K562 (cell line): Measurements from ENCODE around the gene MAN2A1. TPM values are rescaled to one million over a fixed set of nuclear protein-coding genes. Genes with fewer than 3 reads are reported as not detected.

Source experiments
- ATAC-seq: fragments of 200-7000 bp; cut with Tn5 transposase; 3 replicates; pipeline ENCODE4 v1.9.1; 2020; ENCODE audit warnings: moderate library complexity
- BruUV-seq: library from RNA; stranded (reverse); fragments of 400-500 nt; replicated peaks from 2 replicates; lab custom pipeline; 2021; lab: Mats Ljungman, UMichigan
- CTCF ChIA-PET: fragments of 300-600 bp; formaldehyde crosslinking; extraction: SDS; loops from one replicate; lab custom pipeline; 2021; ENCODE audit warnings: low intra/inter-chr PET ratio; lab: Yijun Ruan, JAX
- POLR2A ChIA-PET: fragments of 300-600, 350-650 bp; sonication (Branson Sonifier 250); formaldehyde crosslinking; extraction: SDS; loops from one replicate; lab custom pipeline; 2021; ENCODE audit warnings: antibody characterized with exemption, inconsistent platforms; lab: Yijun Ruan, JAX
- DNase-seq, 4 experiments: peaks; one replicate each; pipeline versions ENCODE4 v3.0.0 to v3.0.0-alpha.2; 2011 to 2018; ENCODE audit warnings: low spot score in 3 of 4, mixed read lengths in 3 of 4; ENCODE audit errors: extremely low read depth in 1 of 4
- FAIRE-seq: peaks from 2 replicates; lab custom pipeline; 2011; peaks lifted over from hg19 to GRCh38; lab: Jason Lieb, UNC
- H2AFZ ChIP-seq: 2 replicates; pipeline ENCODE4 v1.6.0; 2011; ENCODE audit warnings: low read depth, low read length, control low read depth, inconsistent platforms
- H3K27ac ChIP-seq: fragments of 200-600 bp; 3 replicates; pipeline ENCODE4 v1.8.0; 2011; ENCODE audit warnings: low read depth, mild to moderate bottlenecking, control low read depth, inconsistent platforms, low read length, moderate library complexity, mixed read lengths; ENCODE audit errors: extremely low read depth
- H3K27me3 ChIP-seq, 2 experiments: fragments of 300-600 bp in 1 of 2; 2 replicates in 1 of 2; 3 replicates in 1 of 2; pipeline versions ENCODE4 v1.6.0 to v1.8.0; 2011; ENCODE audit warnings: inconsistent platforms in 2 of 2, low read length in 2 of 2, mild to moderate bottlenecking in 1 of 2, mixed read lengths in 1 of 2, moderate library complexity in 1 of 2; ENCODE audit not compliant: control insufficient read depth in 2 of 2, insufficient read depth in 2 of 2
- H3K36me3 ChIP-seq: fragments of 300-600 bp; 3 replicates; pipeline ENCODE4 v1.8.0; 2011; ENCODE audit warnings: mild to moderate bottlenecking, low read length, inconsistent platforms; ENCODE audit not compliant: control insufficient read depth, insufficient read depth
- H3K4me1 ChIP-seq, 2 experiments: fragments of 200-600 bp in 1 of 2; replicated peaks in 1 of 2; 2 replicates in 1 of 2; 3 replicates in 1 of 2; pipeline versions ENCODE4 v1.5.1 to v1.8.0; 2011; ENCODE audit warnings: inconsistent platforms in 2 of 2, low read length in 2 of 2, mild to moderate bottlenecking in 1 of 2, mixed read lengths in 1 of 2, moderate library complexity in 1 of 2; ENCODE audit not compliant: control insufficient read depth in 2 of 2, insufficient read depth in 2 of 2
- H3K4me2 ChIP-seq: 2 replicates; pipeline ENCODE4 v1.6.1; 2011; ENCODE audit warnings: low read length, control low read depth, inconsistent platforms, mixed read lengths; ENCODE audit not compliant: insufficient read depth
- H3K4me3 ChIP-seq: fragments of 200-600 bp; sonication (generic), shearing (Covaris generic); 2 replicates; pipeline ENCODE4 v1.5.1; 2016; ENCODE audit warnings: control low read depth, inconsistent platforms
- H3K79me2 ChIP-seq: fragments of 200-600 bp; 3 replicates; pipeline ENCODE4 v1.8.0; 2011; ENCODE audit warnings: low read length, inconsistent platforms; ENCODE audit not compliant: control insufficient read depth, insufficient read depth
- H3K9ac ChIP-seq, 2 experiments: 2 replicates each; pipeline versions ENCODE4 v1.6.0 to v1.6.1; 2011; ENCODE audit warnings: low read depth in 2 of 2, low read length in 2 of 2, control low read depth in 1 of 2, inconsistent platforms in 1 of 2, mild to moderate bottlenecking in 1 of 2, mixed read lengths in 1 of 2; ENCODE audit not compliant: insufficient read depth in 1 of 2
- H3K9me1 ChIP-seq: one replicate; pipeline ENCODE4 v1.6.0; 2011; ENCODE audit warnings: inconsistent platforms, mild to moderate bottlenecking, low read length, moderate library complexity; ENCODE audit not compliant: control insufficient read depth, insufficient read depth
- H3K9me3 ChIP-seq: replicated peaks from 2 replicates; pipeline ENCODE4 v1.5.1; 2011; ENCODE audit warnings: low read depth, low read length, inconsistent platforms; ENCODE audit not compliant: control insufficient read depth, insufficient read depth
- H4K20me1 ChIP-seq: replicated peaks from 2 replicates; pipeline ENCODE4 v1.6.1; 2011; ENCODE audit warnings: low read length, inconsistent platforms, mixed read lengths; ENCODE audit not compliant: control insufficient read depth, insufficient read depth
- CHD2 ChIP-seq: IDR thresholded peaks from 2 replicates; pipeline ENCODE4 v1.6.1; 2011; ENCODE audit warnings: low read depth, low read length
- CSDE1 ChIP-seq, 2 experiments: fragments of 450-650 bp; IDR thresholded peaks; 2 replicates each; pipeline ENCODE4 v1.6.1; 2016; ENCODE audit warnings: mild to moderate bottlenecking in 1 of 2
- FIP1L1 ChIP-seq: fragments of 200-400 bp; formaldehyde crosslinking; IDR thresholded peaks from 2 replicates; pipeline ENCODE4 v1.6.1; 2018; ENCODE audit warnings: mild to moderate bottlenecking, low read depth, low read length; ENCODE audit not compliant: poor library complexity, severe bottlenecking
- MAFF ChIP-seq: IDR thresholded peaks from 2 replicates; pipeline ENCODE4 v1.6.1; 2012; ENCODE audit warnings: low read length, improper control_type of control experiment
- MCM3 ChIP-seq: fragments of 450-650 bp; IDR thresholded peaks from 2 replicates; pipeline ENCODE4 v1.6.1; 2016
- NCOA4 ChIP-seq: fragments of 450-650 bp; IDR thresholded peaks from 2 replicates; pipeline ENCODE4 v1.6.1; 2018; ENCODE audit warnings: mild to moderate bottlenecking; ENCODE audit not compliant: partially characterized antibody
- NUFIP1 ChIP-seq: fragments of 450-650 bp; IDR thresholded peaks from 2 replicates; pipeline ENCODE4 v1.6.1; 2018; ENCODE audit not compliant: partially characterized antibody
- PATZ1 ChIP-seq: fragments of 250-450 bp; sonication (Bioruptor Pico); IDR thresholded peaks from 2 replicates; pipeline ENCODE4 v1.5.0; 2020; ENCODE audit warnings: mild to moderate bottlenecking, borderline replicate concordance
- POLR2AphosphoS2 ChIP-seq: IDR thresholded peaks from 2 replicates; pipeline ENCODE4 v1.6.1; 2012; ENCODE audit warnings: low read length, improper control_type of control experiment
- RBM15 ChIP-seq: fragments of 200-400 bp; formaldehyde crosslinking; IDR thresholded peaks from 2 replicates; pipeline ENCODE4 v1.6.1; 2018; ENCODE audit warnings: mild to moderate bottlenecking, low read length, moderate library complexity; ENCODE audit not compliant: insufficient read depth
- RUNX1 ChIP-seq: sonication (generic); IDR thresholded peaks from 2 replicates; pipeline ENCODE4 v1.6.1; 2016; ENCODE audit warnings: antibody characterized with exemption, low read depth
- TAF7 ChIP-seq: fragments of 450-650 bp; IDR thresholded peaks from 2 replicates; pipeline ENCODE4 v1.6.1; 2016; ENCODE audit warnings: missing genetic modification characterization, missing compliant biosample characterization
- TBP ChIP-seq: optimal IDR thresholded peaks from 2 replicates; pipeline ENCODE3; 2011; ENCODE audit warnings: low read depth, low read length, improper control_type of control experiment
- TSHZ1 ChIP-seq: fragments of 250-450 bp; sonication (Bioruptor Pico); IDR thresholded peaks from 2 replicates; pipeline ENCODE4 v1.4.0; 2020; ENCODE audit warnings: mild to moderate bottlenecking, moderate library complexity
- ZC3H8 ChIP-seq: fragments of 450-650 bp; IDR thresholded peaks from 2 replicates; pipeline ENCODE4 v1.6.1; 2017
- ZNF696 ChIP-seq: fragments of 250-450 bp; sonication (Bioruptor Pico); conservative IDR thresholded peaks from 2 replicates; pipeline ENCODE4 v1.4.0; 2020; ENCODE audit warnings: mild to moderate bottlenecking, moderate library complexity
- WGBS: fragments of 100-300 bp; shearing (Covaris generic); methylation state at CpG from one replicate; pipeline ENCODE4 v1.1.6; 2016; ENCODE audit warnings: low coverage, mixed read lengths; ENCODE audit not compliant: insufficient coverage; ENCODE audit errors: missing lambda C conversion rate; 5-methylcytosine and 5-hydroxymethylcytosine counted together
- in situ Hi-C: fragments of 300-500 bp; cut with MboI; formaldehyde crosslinking; loops from 4 replicates; pipeline ENCODE4 v1.15.0; 2018; ENCODE audit warnings: inconsistent platforms, mixed read lengths
- intact Hi-C: fragments of 100-400 bp; cut with micrococcal nuclease; formaldehyde crosslinking; loops from 2 replicates; pipeline ENCODE4 v1.14.2; 2022
- polyA plus RNA-seq, 8 experiments: library from polyadenylated mRNA; depleted of rRNA in 4 of 8; stranded (reverse) in 5 of 8; unstranded in 3 of 8; fragments of >200 nt; fragmentation: Nextera tagmentation in 2 of 8; fragmentation: Illumina TruSeq in 1 of 8; extraction: Ambion mirVana in 2 of 8; extraction: Trizol in 1 of 8; gene quantifications; 2 replicates each; pipeline versions ENCODE4 v1.2.1 to v1.2.3, GENCODE V29; 2011 to 2014; ENCODE audit warnings: inconsistent platforms in 1 of 8, missing spikeins in 1 of 8
- total RNA-seq, 7 experiments: library from RNA; depleted of rRNA in 6 of 7; stranded (reverse); fragments of >200 nt in 6 of 7; fragmentation: Illumina TruSeq in 2 of 7; extraction: Trizol in 2 of 7; gene quantifications; 2 replicates each; pipeline versions ENCODE4 v1.2.1 to v1.2.3, GENCODE V29; 2011 to 2021; ENCODE audit warnings: low replicate concordance in 1 of 7

The MAN2A1 gene
- total and polyA plus RNA-seq, 9 of the 15 experiments (the other 6 are each of a cell fraction or from before 2014, with no cell fraction given): 5.2 to 32.0 (median 19.8) TPM

- POLR2A ChIA-PET: interaction anchor here (0.8 kb wide), 1 partner anchor 16 kb away, joined by 3 read pairs; no protein-coding TSS in a partner anchor
- H3K9me1 ChIP-seq: no peaks in the 10 kb centered on the region
- no peaks in the 10 kb centered on the region for H3K36me3 ChIP-seq
- no TSS peak for BruUV-seq
- peaks cover 5 to 20% of the 10 kb centered on the region in 2 experiments; a peak in 3 of 5 replicates for H3K4me1 ChIP-seq
- intact Hi-C loops (loop anchor here (10.0 kb wide), 2 partner anchors 191 to 1041 kb away; no protein-coding TSS in a partner anchor), in situ Hi-C loops (loop anchor here (5.0 kb wide), 1 partner anchor 79 kb away; no protein-coding TSS in a partner anchor)
- FAIRE-seq: no peak
- H3K4me3 ChIP-seq: no peak overlapping the region
- CTCF ChIA-PET: no interaction called here
- no peak for DNase-seq
- H2AFZ ChIP-seq: no peak overlapping the region
- TF ChIP-seq NCOA4: no peak
- no peak for TF ChIP-seq RUNX1
- no peak for TF ChIP-seq TSHZ1 (CRISPR knock-in tag)
- no peak for TF ChIP-seq TBP
- TF ChIP-seq MCM3: no peak
- TF ChIP-seq RBM15: no peak
- TF ChIP-seq PATZ1 (CRISPR knock-in tag): no peak
- TF ChIP-seq CSDE1 (IDR thresholded peaks at IDR 0.05): no peak
- no peak for TF ChIP-seq POLR2AphosphoS2
- TF ChIP-seq MAFF: no peak
- no peak for TF ChIP-seq FIP1L1
- no peak for TF ChIP-seq CHD2
- TF ChIP-seq TAF7 (tag): no peak
- TF ChIP-seq NUFIP1: no peak
- no peak for TF ChIP-seq ZNF696 (CRISPR knock-in tag)
- no peak for TF ChIP-seq ZC3H8
- peaks cover 12% of the 10 kb centered on the region for H3K79me2 ChIP-seq
- ATAC-seq: no peak
- no peak overlapping the region for H3K27ac ChIP-seq
- H3K9me3 ChIP-seq: no peaks in the 10 kb centered on the region
- H4K20me1 ChIP-seq: no peaks in the 10 kb centered on the region
- 4% methylated on average over 4 of the region's 4 CpGs for WGBS
- H3K4me2 ChIP-seq: no peak overlapping the region
- no peaks in the 10 kb centered on the region for H3K27me3 ChIP-seq
- no peak overlapping the region for H3K9ac ChIP-seq
Measured at GRCh38 chr5:109685916-109686315, 3.8 kb upstream of the MAN2A1 start.
